Measurements from ENCODE around the gene FRAT1. TPM values are rescaled to one million over a fixed set of nuclear protein-coding genes. Genes with fewer than 3 reads are reported as not detected.
A peak's percentile ranks its signal among the peaks of the same experiment; 100 is the strongest.

The FRAT1 gene
- total and polyA plus RNA-seq, 2 experiments from 2014 or later, result 14.2 TPM

DNA sequence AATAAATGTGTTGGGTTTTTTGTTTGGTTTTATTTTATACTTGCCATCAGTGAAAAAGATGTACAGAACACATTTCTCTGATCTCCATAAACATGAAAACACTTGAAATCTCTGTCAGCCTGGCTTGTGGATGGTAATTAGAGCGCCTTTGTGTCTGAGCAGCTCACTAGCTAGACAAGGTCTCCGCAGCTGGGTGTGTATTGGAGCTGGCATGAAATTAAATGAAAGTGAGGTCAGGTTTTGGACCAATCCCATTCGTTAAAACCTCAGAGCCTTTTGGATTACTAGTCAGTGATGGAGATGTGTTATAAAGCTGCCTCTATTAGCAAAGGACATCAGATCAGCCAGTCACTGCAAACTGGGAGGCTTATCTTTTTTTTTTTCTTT is 2.7 kb downstream of the FRAT1 start:
- Histone ChIP-seq H3K79me2 (peaks cover 20% of the 10 kb centered on the region), H4K20me1 (ENCODE audit: insufficient read depth, poor library complexity, severe bottlenecking) (no peaks in the 10 kb centered on the region), H3K4me1 (ENCODE audit: insufficient read depth) (peaks cover 19% of the 10 kb centered on the region), H2AFZ (no peak overlapping the region), H3K4me3 (peak overlapping the region; percentile 46), H3K9me2 (replicated peaks; ENCODE audit: insufficient read depth) (no peaks in the 10 kb centered on the region), H3K36me3 (replicated peaks; ENCODE audit: insufficient read depth, low read depth) (no peaks in the 10 kb centered on the region), H3K27me3 (no peaks in the 10 kb centered on the region), H3K27ac (no peak overlapping the region), H3K4me2 (peak overlapping the region; percentile 98), H3K9me3 (ENCODE audit: low read depth) (no peaks in the 10 kb centered on the region)
- WGBS (ENCODE audit: low lambda C conversion rate, missing lambda C conversion rate), result 73% methylated on average over 3 of the region's 3 CpGs
- no peak for DNase-seq (ENCODE audit: low spot score)
- TF ChIP-seq EZH2phosphoT487 (IDR thresholded peaks at IDR 0.05; ENCODE audit: low read depth, severe bottlenecking, unreplicated experiment) (no peak), EZH2 (IDR thresholded peaks at IDR 0.05; ENCODE audit: borderline replicate concordance) (no peak)
- TF ChIP-seq, protein P1, sequence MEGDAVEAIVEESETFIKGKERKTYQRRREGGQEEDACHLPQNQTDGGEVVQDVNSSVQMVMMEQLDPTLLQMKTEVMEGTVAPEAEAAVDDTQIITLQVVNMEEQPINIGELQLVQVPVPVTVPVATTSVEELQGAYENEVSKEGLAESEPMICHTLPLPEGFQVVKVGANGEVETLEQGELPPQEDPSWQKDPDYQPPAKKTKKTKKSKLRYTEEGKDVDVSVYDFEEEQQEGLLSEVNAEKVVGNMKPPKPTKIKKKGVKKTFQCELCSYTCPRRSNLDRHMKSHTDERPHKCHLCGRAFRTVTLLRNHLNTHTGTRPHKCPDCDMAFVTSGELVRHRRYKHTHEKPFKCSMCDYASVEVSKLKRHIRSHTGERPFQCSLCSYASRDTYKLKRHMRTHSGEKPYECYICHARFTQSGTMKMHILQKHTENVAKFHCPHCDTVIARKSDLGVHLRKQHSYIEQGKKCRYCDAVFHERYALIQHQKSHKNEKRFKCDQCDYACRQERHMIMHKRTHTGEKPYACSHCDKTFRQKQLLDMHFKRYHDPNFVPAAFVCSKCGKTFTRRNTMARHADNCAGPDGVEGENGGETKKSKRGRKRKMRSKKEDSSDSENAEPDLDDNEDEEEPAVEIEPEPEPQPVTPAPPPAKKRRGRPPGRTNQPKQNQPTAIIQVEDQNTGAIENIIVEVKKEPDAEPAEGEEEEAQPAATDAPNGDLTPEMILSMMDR (IDR thresholded peaks at IDR 0.05; ENCODE audit: poor library complexity), result no peak

DNA sequence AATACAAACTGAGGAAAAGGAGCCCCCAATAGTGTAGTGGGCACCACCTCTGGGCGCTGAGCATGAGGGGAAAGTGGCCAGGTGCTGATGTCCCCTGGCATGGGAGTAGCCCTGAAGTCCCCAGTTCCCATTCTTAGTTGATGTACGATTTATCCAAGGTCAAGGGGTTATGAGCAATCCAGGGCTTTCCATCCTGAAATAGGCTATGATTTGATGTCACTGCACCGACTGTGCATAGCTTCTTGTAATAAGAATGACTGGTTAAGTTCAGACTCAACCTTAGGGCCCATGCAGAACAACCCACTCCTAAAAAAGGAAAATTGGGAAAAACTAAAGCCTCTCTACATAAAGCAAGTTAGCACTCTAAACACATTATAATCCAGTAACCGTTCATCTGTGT is 4.4 kb downstream of the FRAT1 start:
- Histone ChIP-seq H3K36me3 (replicated peaks; ENCODE audit: insufficient read depth, low read depth) (no peaks in the 10 kb centered on the region), H3K4me1 (ENCODE audit: insufficient read depth) (peaks cover 27% of the 10 kb centered on the region), H4K20me1 (ENCODE audit: insufficient read depth, poor library complexity, severe bottlenecking) (no peaks in the 10 kb centered on the region), H2AFZ (no peak overlapping the region), H3K27me3 (no peaks in the 10 kb centered on the region), H3K4me2 (no peak overlapping the region), H3K9me2 (replicated peaks; ENCODE audit: insufficient read depth) (no peaks in the 10 kb centered on the region), H3K4me3 (no peak overlapping the region), H3K9me3 (ENCODE audit: low read depth) (no peaks in the 10 kb centered on the region), H3K27ac (no peak overlapping the region), H3K79me2 (peaks cover 20% of the 10 kb centered on the region)
- no peak for DNase-seq (ENCODE audit: low spot score)
- WGBS (ENCODE audit: low lambda C conversion rate, missing lambda C conversion rate), result 89% methylated on average over 4 of the region's 4 CpGs
- TF ChIP-seq EZH2phosphoT487 (IDR thresholded peaks at IDR 0.05; ENCODE audit: low read depth, severe bottlenecking, unreplicated experiment) (no peak), EZH2 (IDR thresholded peaks at IDR 0.05; ENCODE audit: borderline replicate concordance) (no peak)
- TF ChIP-seq, protein P1 (IDR thresholded peaks at IDR 0.05; ENCODE audit: poor library complexity), result no peak

DNA sequence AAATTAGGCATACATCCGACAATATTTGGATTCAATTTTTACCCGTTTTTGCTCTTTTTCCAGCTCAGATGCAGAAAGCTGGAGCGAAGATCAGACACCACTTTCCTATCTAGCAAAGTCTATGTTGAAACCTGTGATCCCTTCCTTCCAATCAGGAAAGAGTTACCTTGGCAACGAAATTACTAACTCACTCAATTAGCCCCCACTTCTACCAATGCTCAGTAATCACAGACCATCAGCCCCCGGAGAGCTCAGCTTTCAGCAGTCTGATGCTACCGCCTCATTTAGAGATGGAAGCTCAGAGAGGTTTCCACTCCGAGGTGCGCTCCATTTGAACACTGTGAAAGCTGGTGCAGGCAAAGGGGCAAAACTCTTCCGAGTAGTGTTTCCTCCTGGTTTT is 6.7 kb downstream of the FRAT1 start:
- no peaks in the 10 kb centered on the region for H3K9me3 ChIP-seq (ENCODE audit: low read depth)
- peaks cover 31% of the 10 kb centered on the region for H3K79me2 ChIP-seq
- no peak overlapping the region for H2AFZ ChIP-seq
- peaks cover 28% of the 10 kb centered on the region for H3K4me1 ChIP-seq (ENCODE audit: insufficient read depth)
- no peaks in the 10 kb centered on the region for H3K9me2 ChIP-seq (replicated peaks; ENCODE audit: insufficient read depth)
- H3K4me2 ChIP-seq, result no peak overlapping the region
- WGBS (ENCODE audit: low lambda C conversion rate, missing lambda C conversion rate), result 65% methylated on average over 9 of the region's 9 CpGs
- H3K27ac ChIP-seq, result no peak overlapping the region
- no peak for DNase-seq (ENCODE audit: low spot score)
- H3K36me3 ChIP-seq (replicated peaks; ENCODE audit: insufficient read depth, low read depth), result no peaks in the 10 kb centered on the region
- TF ChIP-seq, protein P1 (IDR thresholded peaks at IDR 0.05; ENCODE audit: poor library complexity), result no peak
- TF ChIP-seq EZH2phosphoT487 (IDR thresholded peaks at IDR 0.05; ENCODE audit: low read depth, severe bottlenecking, unreplicated experiment), result no peak
- TF ChIP-seq EZH2 (IDR thresholded peaks at IDR 0.05; ENCODE audit: borderline replicate concordance), result no peak
- H4K20me1 ChIP-seq (ENCODE audit: insufficient read depth, poor library complexity, severe bottlenecking), result no peaks in the 10 kb centered on the region
- no peak overlapping the region for H3K4me3 ChIP-seq
- H3K27me3 ChIP-seq, result no peaks in the 10 kb centered on the region
